Loucy (cell line): ENCODE data around the gene ATP5PD.

Source experiments
- H2AFZ ChIP-seq: fragments of 200-600 bp; sonication (generic); 2 replicates; pipeline ENCODE4 v1.6.0; 2016; ENCODE audit warnings: antibody characterized with exemption, mild to moderate bottlenecking, low read length, moderate library complexity
- H3F3A ChIP-seq: fragments of 200-600 bp; 2 replicates; pipeline ENCODE4 v1.6.0; 2016; ENCODE audit warnings: antibody characterized with exemption, low read depth, mild to moderate bottlenecking
- H3K27me3 ChIP-seq: fragments of 200-600 bp; sonication (generic); 2 replicates; pipeline ENCODE4 v1.6.1; 2014; ENCODE audit warnings: low read length, mild to moderate bottlenecking; ENCODE audit not compliant: insufficient read depth, poor library complexity, severe bottlenecking
- H3K36me3 ChIP-seq: fragments of 200-600 bp; sonication (generic); 2 replicates; pipeline ENCODE4 v1.6.1; 2016; ENCODE audit warnings: low read length; ENCODE audit not compliant: insufficient read depth
- H3K4me1 ChIP-seq: fragments of 200-600 bp; sonication (generic); 2 replicates; pipeline ENCODE4 v1.5.1; 2014; ENCODE audit warnings: low read length, mild to moderate bottlenecking; ENCODE audit not compliant: insufficient read depth, poor library complexity, severe bottlenecking
- H3K4me2 ChIP-seq: fragments of 200-600 bp; sonication (generic); 2 replicates; pipeline ENCODE4 v1.6.0; 2014; ENCODE audit warnings: antibody characterized with exemption, low read length, low read depth, mild to moderate bottlenecking; ENCODE audit not compliant: poor library complexity, severe bottlenecking
- H3K4me3 ChIP-seq: fragments of 200-600 bp; sonication (generic); 2 replicates; pipeline ENCODE4 v1.5.1; 2014; ENCODE audit warnings: low read length, mild to moderate bottlenecking, mixed read lengths; ENCODE audit not compliant: poor library complexity, severe bottlenecking
- H3K79me2 ChIP-seq: fragments of 200-600 bp; sonication (generic); 2 replicates; pipeline ENCODE4 v1.6.1; 2014; ENCODE audit warnings: low read length; ENCODE audit not compliant: insufficient read depth
- H3K9ac ChIP-seq: fragments of 200-600 bp; sonication (generic); 2 replicates; pipeline ENCODE4 v1.6.0; 2014; ENCODE audit warnings: mild to moderate bottlenecking, low read depth, low read length, moderate library complexity; ENCODE audit not compliant: poor library complexity, severe bottlenecking
- H3K9me2 ChIP-seq: fragments of 200-600 bp; sonication (generic); replicated peaks from 2 replicates; pipeline ENCODE4 v1.6.1; 2016; ENCODE audit warnings: low read depth, low read length, mixed read lengths
- H3K9me3 ChIP-seq: fragments of 200-600 bp; sonication (generic); 2 replicates; pipeline ENCODE4 v1.6.1; 2014; ENCODE audit warnings: mild to moderate bottlenecking, antibody characterized with exemption, low read length, low read depth; ENCODE audit not compliant: insufficient read depth
- H4K20me1 ChIP-seq: fragments of 200-600 bp; sonication (generic); 2 replicates; pipeline ENCODE4 v1.6.0; 2014; ENCODE audit warnings: antibody characterized with exemption, low read length, mild to moderate bottlenecking; ENCODE audit not compliant: insufficient read depth, poor library complexity, severe bottlenecking
- CTCF ChIP-seq: fragments of 200-600 bp; sonication (generic); conservative IDR thresholded peaks from 2 replicates; pipeline ENCODE4 v1.5.1; 2014; ENCODE audit warnings: mild to moderate bottlenecking, antibody characterized with exemption, low read length
- EZH2phosphoT487 ChIP-seq: fragments of 200-600 bp; IDR thresholded peaks from 2 replicates; pipeline ENCODE4 v1.6.1; 2018; ENCODE audit warnings: antibody characterized with exemption, mild to moderate bottlenecking, moderate library complexity, borderline replicate concordance

ATP5PD gene

GRCh38 chr17:75086496-75087181 lies 39.9 kb upstream of the ATP5PD start:
- H4K20me1 ChIP-seq, result no peaks in the 10 kb centered on the region
- H3F3A ChIP-seq, result no peaks in the 10 kb centered on the region
- H3K9ac ChIP-seq, result no peak overlapping the region
- no peaks in the 10 kb centered on the region for H3K9me3 ChIP-seq
- TF ChIP-seq EZH2phosphoT487, result no peak
- no peak for TF ChIP-seq CTCF
- peak overlapping the region; percentile 75 for H3K4me3 ChIP-seq
- H3K4me1 ChIP-seq, result peaks cover 19% of the 10 kb centered on the region
- H3K9me2 ChIP-seq, result no peaks in the 10 kb centered on the region
- H3K79me2 ChIP-seq, result no peaks in the 10 kb centered on the region
- no peaks in the 10 kb centered on the region for H3K27me3 ChIP-seq
- peak overlapping the region; percentile 76 for H3K4me2 ChIP-seq
- H3K36me3 ChIP-seq, result no peaks in the 10 kb centered on the region
- no peak overlapping the region for H2AFZ ChIP-seq

GRCh38 chr17:75084039-75084660 lies 37.4 kb upstream of the ATP5PD start:
- Histone ChIP-seq H3F3A (no peaks in the 10 kb centered on the region), H2AFZ (no peak overlapping the region), H3K27me3 (no peaks in the 10 kb centered on the region), H4K20me1 (no peaks in the 10 kb centered on the region), H3K9me3 (no peaks in the 10 kb centered on the region), H3K4me2 (no peak overlapping the region), H3K79me2 (no peaks in the 10 kb centered on the region), H3K4me3 (no peak overlapping the region), H3K9me2 (no peaks in the 10 kb centered on the region), H3K4me1 (peaks cover 18% of the 10 kb centered on the region), H3K36me3 (no peaks in the 10 kb centered on the region), H3K9ac (no peak overlapping the region)
- TF ChIP-seq EZH2phosphoT487, result no peak
- no peak for TF ChIP-seq CTCF

GRCh38 chr17:75082683-75083082 lies 35.9 kb upstream of the ATP5PD start:
- no peaks in the 10 kb centered on the region for H3F3A ChIP-seq
- peaks cover 8% of the 10 kb centered on the region for H3K4me1 ChIP-seq
- no peaks in the 10 kb centered on the region for H3K9me2 ChIP-seq
- no peak overlapping the region for H3K4me3 ChIP-seq
- H3K27me3 ChIP-seq, result no peaks in the 10 kb centered on the region
- no peaks in the 10 kb centered on the region for H3K79me2 ChIP-seq
- H3K36me3 ChIP-seq, result no peaks in the 10 kb centered on the region
- H3K9me3 ChIP-seq, result no peaks in the 10 kb centered on the region
- H4K20me1 ChIP-seq, result no peaks in the 10 kb centered on the region
- TF ChIP-seq EZH2phosphoT487 (no peak), CTCF (no peak)
- H3K9ac ChIP-seq, result no peak overlapping the region
- no peak overlapping the region for H2AFZ ChIP-seq
- no peak overlapping the region for H3K4me2 ChIP-seq
